ENCODE measurements around the gene STK35. TPM values are rescaled to one million over a fixed set of nuclear protein-coding genes. Genes with fewer than 3 reads are reported as not detected.
A peak's percentile ranks its signal among the peaks of the same experiment; 100 is the strongest.

STK35 gene
- total and polyA plus RNA-seq, 9 of the 15 experiments (the other 6 are each of a cell fraction or from before 2014, with no cell fraction given): 1.0 to 11.0 (median 6.3) TPM

- peak in 1 of 3 experiments; percentile 54; a peak in 1 of 6 replicates for TF ChIP-seq ZBTB11 (CRISPR knock-in tag; IDR thresholded peaks at IDR 0.05)
- TF ChIP-seq SREBF1 (IDR thresholded peaks at IDR 0.05; ENCODE audit: borderline replicate concordance, low read depth, low read length): peak; percentile 75; the same call in 1 of the 2 replicates
- TF ChIP-seq FOXA3 (CRISPR knock-in tag; conservative IDR thresholded peaks at IDR 0.05 in 1 of 2, IDR thresholded peaks at IDR 0.05 in 1 of 2): peak in 1 of 2 experiments; percentile 46; a peak in 1 of 4 replicates
- TF ChIP-seq FOXK2 (conservative IDR thresholded peaks at IDR 0.05 in 1 of 2, IDR thresholded peaks at IDR 0.05 in 1 of 2; ENCODE audit: low read depth in 2 of 2): peak; percentile 96 to 100
- no peak for TF ChIP-seq PCBP1 (IDR thresholded peaks at IDR 0.05; ENCODE audit: low read depth, low read length, poor library complexity, severe bottlenecking)
- peak; percentile 67 for TF ChIP-seq POLR2B (IDR thresholded peaks at IDR 0.05; ENCODE audit: low read depth, partially characterized antibody)
- TF ChIP-seq ILK (tag; IDR thresholded peaks at IDR 0.05; ENCODE audit: borderline replicate concordance, low read depth): no peak
- TF ChIP-seq FOXJ3 (CRISPR knock-in tag; IDR thresholded peaks at IDR 0.05): peak; percentile 46; the same call in 1 of the 2 replicates
- peak; percentile 12 for TF ChIP-seq HNRNPLL (IDR thresholded peaks at IDR 0.05; ENCODE audit: low read depth, low read length, poor library complexity, severe bottlenecking)
- no peak for TF ChIP-seq ZNF134 (CRISPR knock-in tag; conservative IDR thresholded peaks at IDR 0.05)
- TF ChIP-seq KLF1 (tag; IDR thresholded peaks at IDR 0.05): peak; percentile 80
- 0 out of 2 replicates have a peak, but pooled peaks have one; percentile 14 for TF ChIP-seq NCOA1 (IDR thresholded peaks at IDR 0.05; ENCODE audit: low read depth)
- peak; percentile 73; the same call in 1 of the 2 replicates for TF ChIP-seq FOXJ2 (tag; IDR thresholded peaks at IDR 0.05)
- TF ChIP-seq PHF8 (IDR thresholded peaks at IDR 0.05; ENCODE audit: borderline replicate concordance, low read length): peak; percentile 85; the same call in 1 of the 2 replicates
- peak; percentile 73; the same call in 1 of the 2 replicates for TF ChIP-seq SP1 (CRISPR knock-in tag; IDR thresholded peaks at IDR 0.05)
- peak; percentile 18; the same call in 1 of the 2 replicates for TF ChIP-seq CBX1 (IDR thresholded peaks at IDR 0.05; ENCODE audit: low read depth)
- TF ChIP-seq KDM1A (IDR thresholded peaks at IDR 0.05): 0 out of 4 replicates have a peak, but pooled peaks of 1 of the 2 experiments have one; percentile 7
- TF ChIP-seq AFF4 (CRISPR knock-in tag; IDR thresholded peaks at IDR 0.05): peak; percentile 48; the same call in 1 of the 2 replicates
Measured at GRCh38 chr20:2101865-2102584, 398 bp downstream of the STK35 start (continued).
